NCI-H2171 (cell line): ENCODE data around the gene TNS3.

ENCODE experiments used
- DNase-seq: peaks from one replicate; lab custom pipeline; 2025; lab: John Stamatoyannopoulos, UW

Gene TNS3

GRCh38 chr7:47347346-47347745 lies 234.6 kb downstream of the TNS3 start:
- no peak for DNase-seq

- no peak for DNase-seq
Observed at GRCh38 chr7:47346377-47346914, 235.5 kb downstream of the TNS3 start.

GRCh38 chr7:47345857-47346298 lies 236.0 kb downstream of the TNS3 start:
- no peak for DNase-seq

GRCh38 chr7:47344171-47344955 lies 237.5 kb downstream of the TNS3 start:
- DNase-seq = no peak

- DNase-seq = no peak
Observed at GRCh38 chr7:47343061-47343455, 238.9 kb downstream of the TNS3 start.

- no peak for DNase-seq
Observed at GRCh38 chr7:47342296-47343060, 239.4 kb downstream of the TNS3 start.

- DNase-seq = no peak
Observed at GRCh38 chr7:47340517-47340916, 241.4 kb downstream of the TNS3 start.

- no peak for DNase-seq
Observed at GRCh38 chr7:47338026-47338425, 243.9 kb downstream of the TNS3 start.

- no peak for DNase-seq
Observed at GRCh38 chr7:47337531-47337930, 244.4 kb downstream of the TNS3 start.

GRCh38 chr7:47336472-47337425 lies 245.2 kb downstream of the TNS3 start:
- DNase-seq = no peak

- DNase-seq = peak; percentile 58
Observed at GRCh38 chr7:47335557-47336471, 246.1 kb downstream of the TNS3 start.

GRCh38 chr7:47335071-47335470 lies 246.8 kb downstream of the TNS3 start:
- DNase-seq = no peak

- DNase-seq = no peak
Observed at GRCh38 chr7:47333959-47334358, 248.0 kb downstream of the TNS3 start.

- no peak for DNase-seq
Observed at GRCh38 chr7:47333554-47333887, 248.4 kb downstream of the TNS3 start.

GRCh38 chr7:47332681-47333553 lies 249.0 kb downstream of the TNS3 start:
- DNase-seq = no peak

GRCh38 chr7:47332213-47332612 lies 249.7 kb downstream of the TNS3 start:
- DNase-seq = no peak

GRCh38 chr7:47331179-47331565 lies 250.7 kb downstream of the TNS3 start:
- no peak for DNase-seq

- no peak for DNase-seq
Observed at GRCh38 chr7:47330561-47331178, 251.2 kb downstream of the TNS3 start.

GRCh38 chr7:47330026-47330425 lies 251.9 kb downstream of the TNS3 start:
- DNase-seq = no peak
